WERI-Rb-1 (cell line): Measurements from ENCODE around the gene ASB10.
A peak's percentile ranks its signal among the peaks of the same experiment; 100 is the strongest.

ENCODE experiments used
- DNase-seq: peaks from one replicate; pipeline ENCODE4 v3.0.0-alpha.2; 2020
- H3K27ac ChIP-seq: fragments of 250-450 bp; sonication (Bioruptor Pico); 2 replicates; pipeline ENCODE4 v1.5.1; 2020; ENCODE audit warnings: mild to moderate bottlenecking, moderate library complexity
- H3K27me3 ChIP-seq: fragments of 250-450 bp; sonication (Bioruptor Pico); 2 replicates; pipeline ENCODE4 v1.5.1; 2021; ENCODE audit warnings: mild to moderate bottlenecking, low read depth, moderate library complexity; ENCODE audit not compliant: insufficient read depth, severe bottlenecking
- H3K36me3 ChIP-seq: fragments of 250-450 bp; sonication (Bioruptor Pico); 2 replicates; pipeline ENCODE4 v1.5.1; 2020; ENCODE audit warnings: mild to moderate bottlenecking, moderate library complexity
- H3K4me3 ChIP-seq: 2 replicates; pipeline ENCODE4 v1.5.1; 2011; ENCODE audit warnings: low read depth, mild to moderate bottlenecking, control low read depth, low read length
- H3K9me3 ChIP-seq: fragments of 250-450 bp; sonication (Bioruptor Pico); 2 replicates; pipeline ENCODE4 v1.5.1; 2021; ENCODE audit warnings: mild to moderate bottlenecking, moderate library complexity; ENCODE audit not compliant: severe bottlenecking
- CTCF ChIP-seq: IDR thresholded peaks from 2 replicates; pipeline ENCODE4 v1.5.1; 2011; ENCODE audit warnings: low read depth, mild to moderate bottlenecking, control low read depth, inconsistent platforms, low read length

The ASB10 gene

DNA sequence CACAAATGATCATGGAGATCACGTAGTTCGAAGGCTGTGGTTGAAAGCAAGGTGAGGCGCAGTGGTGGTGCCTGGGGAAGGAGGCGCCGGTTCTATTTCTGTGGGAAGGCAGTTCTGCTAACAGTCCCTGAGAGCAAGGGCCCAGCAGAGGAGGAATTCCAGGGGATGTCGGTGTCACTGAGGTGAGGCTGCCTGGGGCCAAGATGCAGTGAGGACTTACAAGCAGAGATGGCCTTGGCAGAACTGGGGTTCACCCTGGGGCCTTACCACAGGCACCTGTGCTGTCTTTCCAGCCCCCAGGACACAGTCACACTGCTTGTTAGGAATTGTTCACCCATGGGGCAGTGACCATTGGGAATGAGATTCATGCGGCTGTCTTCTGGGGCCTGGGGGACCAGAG lies 46.2 kb downstream of the ASB10 start:
- Histone ChIP-seq H3K9me3 (no peaks in the 10 kb centered on the region), H3K27me3 (no peaks in the 10 kb centered on the region), H3K36me3 (peaks cover 55% of the 10 kb centered on the region), H3K4me3 (no peak overlapping the region), H3K27ac (no peak overlapping the region)
- DNase-seq = no peak
- TF ChIP-seq CTCF = no peak

GRCh38 chr7:151139791-151140190 lies 47.3 kb downstream of the ASB10 start:
- Histone ChIP-seq H3K27ac (no peak overlapping the region), H3K36me3 (peaks cover 61% of the 10 kb centered on the region), H3K9me3 (no peaks in the 10 kb centered on the region), H3K27me3 (no peaks in the 10 kb centered on the region), H3K4me3 (no peak overlapping the region)
- peak; percentile 3 for DNase-seq
- TF ChIP-seq CTCF = no peak

- Histone ChIP-seq H3K36me3 (peaks cover 64% of the 10 kb centered on the region), H3K4me3 (no peak overlapping the region), H3K9me3 (no peaks in the 10 kb centered on the region), H3K27ac (no peak overlapping the region), H3K27me3 (no peaks in the 10 kb centered on the region)
- TF ChIP-seq CTCF = no peak
- peak; percentile 14 for DNase-seq
Observed at GRCh38 chr7:151139071-151139790, 47.8 kb downstream of the ASB10 start.

- no peak overlapping the region for H3K4me3 ChIP-seq
Observed at GRCh38 chr7:151138153-151138851, 48.7 kb downstream of the ASB10 start.

GRCh38 chr7:151137791-151138152 lies 49.3 kb downstream of the ASB10 start:
- no peaks in the 10 kb centered on the region for H3K9me3 ChIP-seq
- H3K27ac ChIP-seq = no peak overlapping the region
- no peak overlapping the region for H3K4me3 ChIP-seq
- H3K36me3 ChIP-seq = peaks cover 59% of the 10 kb centered on the region
- no peak for DNase-seq
- H3K27me3 ChIP-seq = no peaks in the 10 kb centered on the region
- TF ChIP-seq CTCF = no peak

More at GRCh38 chr7:151138153-151138851, 48.7 kb downstream of the ASB10 start:
- DNase-seq = no peak
- Histone ChIP-seq H3K9me3 (no peaks in the 10 kb centered on the region), H3K27me3 (no peaks in the 10 kb centered on the region), H3K27ac (no peak overlapping the region), H3K36me3 (peaks cover 63% of the 10 kb centered on the region)
- TF ChIP-seq CTCF = no peak
